ENCODE results near the gene PEX7.
"Not testable (repeated sequence)": the region's sequence is repeated elsewhere in the genome, so short reads cannot be mapped to it uniquely, and the experiment has no call there.

Gene PEX7

GRCh38 chr6:136876469-136876868 is 54.1 kb downstream of the PEX7 start:
- H3K27ac ChIP-seq (ENCODE audit: low read depth, low read length); H3K4me1 ChIP-seq (ENCODE audit: control insufficient read depth, insufficient read depth, low read length); H3K4me3 ChIP-seq (ENCODE audit: low read depth, low read length); H3K9ac ChIP-seq (ENCODE audit: low read depth, low read length); H3K27me3 ChIP-seq (ENCODE audit: control insufficient read depth, insufficient read depth, low read length); H3K36me3 ChIP-seq (ENCODE audit: control insufficient read depth, insufficient read depth, low read length): not testable (repeated sequence)
- H3K9me3 ChIP-seq (ENCODE audit: control insufficient read depth, insufficient read depth, low read length), result peaks cover 14% of the 10 kb centered on the region

DNA sequence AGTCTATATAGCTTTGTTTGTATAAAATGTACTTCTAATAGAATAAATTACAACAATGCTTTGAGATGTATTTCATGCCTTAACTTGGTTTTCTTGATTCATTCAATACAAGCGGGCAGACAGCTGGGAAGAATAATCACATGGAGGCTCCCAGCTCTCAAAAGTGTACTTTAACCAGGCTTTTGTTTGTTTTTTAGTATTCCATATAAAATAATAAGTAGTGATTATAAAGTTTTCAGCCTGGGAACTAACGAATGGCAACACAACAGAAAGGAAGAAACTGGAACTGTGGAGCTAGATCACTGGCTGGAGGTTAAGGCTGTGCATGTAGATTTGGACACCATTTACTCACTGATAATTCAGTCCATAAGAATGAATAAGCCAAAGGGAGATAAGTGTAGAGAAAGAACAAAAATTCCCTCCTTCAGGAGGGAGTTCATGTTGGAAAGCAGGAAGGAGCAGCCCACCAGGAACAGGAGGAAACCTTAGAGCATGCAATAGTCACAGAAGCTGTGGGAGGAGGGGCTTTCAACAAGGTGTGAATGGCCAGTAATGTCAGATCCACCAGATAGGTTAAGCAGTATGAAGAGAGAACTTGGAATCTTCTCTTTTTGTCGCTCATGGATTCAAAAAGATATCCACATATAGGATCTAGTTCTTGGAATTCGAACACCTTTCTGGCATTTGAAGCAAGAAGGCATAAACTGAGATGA is 58.5 kb downstream of the PEX7 start:
- Histone ChIP-seq H3K27me3 (ENCODE audit: control insufficient read depth, insufficient read depth, low read length) (no peaks in the 10 kb centered on the region), H3K9me3 (ENCODE audit: control insufficient read depth, insufficient read depth, low read length) (no peaks in the 10 kb centered on the region), H3K9ac (ENCODE audit: low read depth, low read length) (no peak overlapping the region)

GRCh38 chr6:136886091-136886490 is 63.7 kb downstream of the PEX7 start:
- H3K36me3 ChIP-seq (ENCODE audit: control insufficient read depth, insufficient read depth, low read length), result no peaks in the 10 kb centered on the region
- peaks cover 3% of the 10 kb centered on the region; the same call in 1 of the 2 replicates for H3K4me1 ChIP-seq (ENCODE audit: control insufficient read depth, insufficient read depth, low read length)
- no peak overlapping the region for H3K4me3 ChIP-seq (ENCODE audit: low read depth, low read length)
- H3K27ac ChIP-seq (ENCODE audit: low read depth, low read length), result no peak overlapping the region
- H3K9ac ChIP-seq (ENCODE audit: low read depth, low read length), result no peak overlapping the region
- H3K9me3 ChIP-seq (ENCODE audit: control insufficient read depth, insufficient read depth, low read length), result no peaks in the 10 kb centered on the region
- H3K27me3 ChIP-seq (ENCODE audit: control insufficient read depth, insufficient read depth, low read length), result no peaks in the 10 kb centered on the region

More for the DNA sequence above, 58.5 kb downstream of the PEX7 start:
- H3K4me1 ChIP-seq (ENCODE audit: control insufficient read depth, insufficient read depth, low read length), result peaks cover 5% of the 10 kb centered on the region; the same call in 1 of the 2 replicates
- no peak overlapping the region for H3K27ac ChIP-seq (ENCODE audit: low read depth, low read length)
- no peaks in the 10 kb centered on the region for H3K36me3 ChIP-seq (ENCODE audit: control insufficient read depth, insufficient read depth, low read length)
- H3K4me3 ChIP-seq (ENCODE audit: low read depth, low read length), result no peak overlapping the region

- H3K4me1 ChIP-seq (ENCODE audit: control insufficient read depth, insufficient read depth, low read length), result no peaks in the 10 kb centered on the region
- no peaks in the 10 kb centered on the region for H3K27me3 ChIP-seq (ENCODE audit: control insufficient read depth, insufficient read depth, low read length)
- H3K36me3 ChIP-seq (ENCODE audit: control insufficient read depth, insufficient read depth, low read length), result no peaks in the 10 kb centered on the region
- H3K27ac ChIP-seq (ENCODE audit: low read depth, low read length), result no peak overlapping the region
- no peaks in the 10 kb centered on the region for H3K9me3 ChIP-seq (ENCODE audit: control insufficient read depth, insufficient read depth, low read length)
- no peak overlapping the region for H3K4me3 ChIP-seq (ENCODE audit: low read depth, low read length)
- H3K9ac ChIP-seq (ENCODE audit: low read depth, low read length), result no peak overlapping the region
These were observed 65.6 kb downstream of the PEX7 start for GRCh38 chr6:136887953-136888352.

- H3K27ac ChIP-seq (ENCODE audit: low read depth, low read length), result no peak overlapping the region
- H3K4me3 ChIP-seq (ENCODE audit: low read depth, low read length), result no peak overlapping the region
- H3K9ac ChIP-seq (ENCODE audit: low read depth, low read length), result no peak overlapping the region
- no peaks in the 10 kb centered on the region for H3K9me3 ChIP-seq (ENCODE audit: control insufficient read depth, insufficient read depth, low read length)
- no peaks in the 10 kb centered on the region for H3K27me3 ChIP-seq (ENCODE audit: control insufficient read depth, insufficient read depth, low read length)
- H3K36me3 ChIP-seq (ENCODE audit: control insufficient read depth, insufficient read depth, low read length), result no peaks in the 10 kb centered on the region
- no peaks in the 10 kb centered on the region for H3K4me1 ChIP-seq (ENCODE audit: control insufficient read depth, insufficient read depth, low read length)
These were observed 67.1 kb downstream of the PEX7 start for GRCh38 chr6:136889271-136890193.

GRCh38 chr6:136890194-136890839 is 67.9 kb downstream of the PEX7 start:
- H3K4me1 ChIP-seq (ENCODE audit: control insufficient read depth, insufficient read depth, low read length), result no peaks in the 10 kb centered on the region
- no peak overlapping the region for H3K27ac ChIP-seq (ENCODE audit: low read depth, low read length)
- H3K4me3 ChIP-seq (ENCODE audit: low read depth, low read length), result no peak overlapping the region
- H3K27me3 ChIP-seq (ENCODE audit: control insufficient read depth, insufficient read depth, low read length), result no peaks in the 10 kb centered on the region
- H3K36me3 ChIP-seq (ENCODE audit: control insufficient read depth, insufficient read depth, low read length), result no peaks in the 10 kb centered on the region
- H3K9ac ChIP-seq (ENCODE audit: low read depth, low read length), result no peak overlapping the region
- H3K9me3 ChIP-seq (ENCODE audit: control insufficient read depth, insufficient read depth, low read length), result no peaks in the 10 kb centered on the region

DNA sequence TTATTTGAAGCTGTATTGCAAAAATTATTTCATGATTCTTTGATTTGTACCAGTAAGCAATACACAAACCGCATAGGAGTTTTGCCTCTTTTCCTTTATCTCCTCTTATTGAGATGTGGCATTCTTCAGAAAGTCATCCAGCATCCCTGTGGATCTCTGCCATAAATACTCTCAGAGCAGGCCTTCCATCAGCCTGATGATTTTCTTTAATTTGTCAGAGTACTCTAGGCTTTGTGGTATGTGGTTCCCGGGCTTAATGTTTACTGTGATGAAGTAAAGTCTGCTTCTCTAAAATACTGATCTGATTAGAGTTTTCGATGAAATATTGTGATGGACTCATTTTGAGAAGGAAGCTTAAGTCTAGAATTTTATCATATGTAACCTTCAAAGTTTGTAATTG is 68.6 kb downstream of the PEX7 start:
- Histone ChIP-seq H3K9me3 (ENCODE audit: control insufficient read depth, insufficient read depth, low read length) (no peaks in the 10 kb centered on the region), H3K9ac (ENCODE audit: low read depth, low read length) (no peak overlapping the region), H3K4me3 (ENCODE audit: low read depth, low read length) (no peak overlapping the region), H3K36me3 (ENCODE audit: control insufficient read depth, insufficient read depth, low read length) (no peaks in the 10 kb centered on the region), H3K4me1 (ENCODE audit: control insufficient read depth, insufficient read depth, low read length) (no peaks in the 10 kb centered on the region), H3K27me3 (ENCODE audit: control insufficient read depth, insufficient read depth, low read length) (no peaks in the 10 kb centered on the region), H3K27ac (ENCODE audit: low read depth, low read length) (no peak overlapping the region)

GRCh38 chr6:136893187-136893586 is 70.8 kb downstream of the PEX7 start:
- H3K9me3 ChIP-seq (ENCODE audit: control insufficient read depth, insufficient read depth, low read length), result no peaks in the 10 kb centered on the region
- H3K27ac ChIP-seq (ENCODE audit: low read depth, low read length), result no peak overlapping the region
- H3K27me3 ChIP-seq (ENCODE audit: control insufficient read depth, insufficient read depth, low read length), result no peaks in the 10 kb centered on the region
- no peak overlapping the region for H3K9ac ChIP-seq (ENCODE audit: low read depth, low read length)
- no peak overlapping the region for H3K4me3 ChIP-seq (ENCODE audit: low read depth, low read length)
- no peaks in the 10 kb centered on the region for H3K4me1 ChIP-seq (ENCODE audit: control insufficient read depth, insufficient read depth, low read length)
- peaks cover 2% of the 10 kb centered on the region; the same call in 1 of the 2 replicates for H3K36me3 ChIP-seq (ENCODE audit: control insufficient read depth, insufficient read depth, low read length)

- Histone ChIP-seq H3K4me1 (ENCODE audit: control insufficient read depth, insufficient read depth, low read length) (no peaks in the 10 kb centered on the region), H3K4me3 (ENCODE audit: low read depth, low read length) (no peak overlapping the region), H3K27ac (ENCODE audit: low read depth, low read length) (no peak overlapping the region), H3K36me3 (ENCODE audit: control insufficient read depth, insufficient read depth, low read length) (peaks cover 17% of the 10 kb centered on the region), H3K9me3 (ENCODE audit: control insufficient read depth, insufficient read depth, low read length) (no peaks in the 10 kb centered on the region), H3K9ac (ENCODE audit: low read depth, low read length) (no peak overlapping the region), H3K27me3 (ENCODE audit: control insufficient read depth, insufficient read depth, low read length) (no peaks in the 10 kb centered on the region)
These were observed 73.5 kb downstream of the PEX7 start for GRCh38 chr6:136895901-136896300.

DNA sequence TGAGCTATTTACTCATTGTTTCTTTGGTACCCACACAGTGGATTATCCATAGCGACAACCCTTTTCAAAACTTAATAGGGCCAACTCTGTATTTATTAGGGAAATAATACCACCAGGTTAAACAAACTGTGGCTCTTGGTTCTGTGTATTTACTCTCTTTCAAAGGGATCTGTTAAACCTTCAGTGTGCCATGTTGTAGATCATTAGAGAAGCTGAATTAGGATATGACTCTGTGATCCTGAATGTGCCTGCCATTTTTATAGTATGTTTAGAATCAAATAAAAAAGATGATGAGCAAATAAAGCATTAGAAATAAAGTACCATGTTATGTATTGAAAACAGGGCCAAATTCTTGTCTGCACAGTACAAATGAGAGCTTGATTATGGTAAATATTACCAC is 74.7 kb downstream of the PEX7 start:
- H3K9ac ChIP-seq (ENCODE audit: low read depth, low read length), result no peak overlapping the region
- no peaks in the 10 kb centered on the region for H3K27me3 ChIP-seq (ENCODE audit: control insufficient read depth, insufficient read depth, low read length)
- H3K27ac ChIP-seq (ENCODE audit: low read depth, low read length), result no peak overlapping the region
- H3K4me1 ChIP-seq (ENCODE audit: control insufficient read depth, insufficient read depth, low read length), result no peaks in the 10 kb centered on the region
- H3K36me3 ChIP-seq (ENCODE audit: control insufficient read depth, insufficient read depth, low read length), result peaks cover 17% of the 10 kb centered on the region
- H3K4me3 ChIP-seq (ENCODE audit: low read depth, low read length), result no peak overlapping the region
- no peaks in the 10 kb centered on the region for H3K9me3 ChIP-seq (ENCODE audit: control insufficient read depth, insufficient read depth, low read length)

All from HUES48 (cell line).